ENCODE measurements around the gene PDE4D.

The PDE4D gene

DNA sequence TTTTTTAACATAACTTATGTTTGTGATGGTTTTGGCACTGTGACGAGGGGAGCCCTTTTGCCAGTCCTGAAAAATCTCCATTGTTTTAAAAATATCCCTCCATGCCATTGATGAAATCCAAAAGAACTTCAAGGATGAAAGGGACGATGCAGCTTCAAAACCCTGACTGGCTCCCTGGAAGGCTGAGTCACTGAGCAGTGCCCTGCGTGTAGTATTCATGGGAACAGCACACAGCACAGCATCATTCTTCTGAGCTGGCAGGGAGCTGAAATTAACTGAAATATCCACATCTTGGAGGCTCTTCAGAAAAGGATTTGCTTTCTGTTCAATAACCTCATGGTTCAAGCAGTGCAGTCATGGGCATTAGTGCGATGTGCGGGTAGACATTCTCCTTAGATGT, 29.7 kb downstream of the PDE4D start:
- Mint-ChIP-seq H3K9me3 (no peaks in the 10 kb centered on the region), H3K4me1 (ENCODE audit: low read depth) (no peaks in the 10 kb centered on the region), H3K36me3 (ENCODE audit: low read depth) (no peaks in the 10 kb centered on the region), H3K27me3 (ENCODE audit: low read depth) (no peaks in the 10 kb centered on the region), H3K4me3 (no peak overlapping the region), H3K27ac (no peak overlapping the region)

DNA sequence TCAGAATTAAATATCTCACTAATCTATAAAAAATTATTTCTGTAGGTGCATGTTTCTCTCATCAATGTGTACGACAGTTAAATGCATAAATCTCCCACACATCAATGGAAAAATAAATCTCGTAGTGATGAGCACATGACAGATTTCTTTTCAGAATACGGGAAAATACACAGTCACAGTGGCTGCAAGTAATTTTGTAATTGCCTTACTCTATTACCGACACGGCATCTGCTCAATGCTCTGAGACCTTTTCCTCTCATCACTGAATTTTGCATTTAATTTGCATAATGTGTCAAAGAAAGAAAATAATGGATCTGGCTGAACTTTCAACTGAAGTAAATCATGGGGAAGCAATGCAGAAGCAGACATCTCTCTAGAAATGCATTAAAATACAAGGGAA, 37.2 kb downstream of the PDE4D start:
- no peak overlapping the region for H3K27ac Mint-ChIP-seq
- H3K4me3 Mint-ChIP-seq: no peak overlapping the region
- H3K27me3 Mint-ChIP-seq (ENCODE audit: low read depth): no peaks in the 10 kb centered on the region
- no peaks in the 10 kb centered on the region for H3K4me1 Mint-ChIP-seq (ENCODE audit: low read depth)
- H3K36me3 Mint-ChIP-seq (ENCODE audit: low read depth): no peaks in the 10 kb centered on the region
- no peaks in the 10 kb centered on the region for H3K9me3 Mint-ChIP-seq

DNA sequence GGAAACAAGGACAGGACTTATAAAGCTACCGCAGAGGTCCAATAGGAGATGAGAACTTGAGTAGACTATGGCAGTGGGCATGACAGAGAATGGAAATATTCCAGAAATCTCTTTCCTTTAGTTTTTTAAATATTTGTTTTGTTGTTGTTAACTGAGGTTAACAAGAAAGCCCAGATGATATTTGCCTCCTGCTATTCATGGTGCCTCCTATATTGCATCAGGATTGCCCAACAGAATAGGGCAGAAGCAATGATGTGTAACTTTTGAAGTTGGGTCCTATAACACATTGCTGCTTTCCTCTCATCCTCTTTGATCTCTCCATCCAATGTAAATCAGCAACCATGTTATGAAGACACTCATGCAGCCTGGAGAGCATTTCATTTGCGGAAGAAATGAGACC, 42.8 kb downstream of the PDE4D start:
- H3K36me3 Mint-ChIP-seq (ENCODE audit: low read depth): no peaks in the 10 kb centered on the region
- H3K27ac Mint-ChIP-seq: no peak overlapping the region
- H3K27me3 Mint-ChIP-seq (ENCODE audit: low read depth): no peaks in the 10 kb centered on the region
- no peaks in the 10 kb centered on the region for H3K4me1 Mint-ChIP-seq (ENCODE audit: low read depth)
- H3K4me3 Mint-ChIP-seq: no peak overlapping the region
- no peaks in the 10 kb centered on the region for H3K9me3 Mint-ChIP-seq

DNA sequence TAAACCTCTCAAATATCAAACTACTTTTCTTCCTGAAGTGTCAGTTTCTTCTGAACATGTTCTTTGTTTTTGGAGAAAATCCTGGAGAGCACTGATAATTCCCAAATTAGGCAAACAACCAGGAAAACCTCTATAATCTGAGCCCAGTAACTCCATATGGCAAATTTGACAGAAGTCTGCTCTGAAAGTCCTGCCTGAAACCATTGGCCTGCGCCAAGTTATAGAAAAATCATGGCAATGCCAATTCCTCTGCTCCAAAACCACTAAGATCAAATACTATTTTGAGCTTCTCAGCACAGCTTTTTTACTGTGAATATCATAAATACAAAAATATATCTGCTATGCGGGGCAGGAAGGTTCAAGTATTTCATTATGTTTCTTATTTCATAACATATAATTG, 45.9 kb downstream of the PDE4D start:
- Mint-ChIP-seq H3K9me3 (no peaks in the 10 kb centered on the region), H3K27ac (no peak overlapping the region), H3K4me3 (no peak overlapping the region), H3K36me3 (ENCODE audit: low read depth) (no peaks in the 10 kb centered on the region), H3K4me1 (ENCODE audit: low read depth) (no peaks in the 10 kb centered on the region), H3K27me3 (ENCODE audit: low read depth) (no peaks in the 10 kb centered on the region)

DNA sequence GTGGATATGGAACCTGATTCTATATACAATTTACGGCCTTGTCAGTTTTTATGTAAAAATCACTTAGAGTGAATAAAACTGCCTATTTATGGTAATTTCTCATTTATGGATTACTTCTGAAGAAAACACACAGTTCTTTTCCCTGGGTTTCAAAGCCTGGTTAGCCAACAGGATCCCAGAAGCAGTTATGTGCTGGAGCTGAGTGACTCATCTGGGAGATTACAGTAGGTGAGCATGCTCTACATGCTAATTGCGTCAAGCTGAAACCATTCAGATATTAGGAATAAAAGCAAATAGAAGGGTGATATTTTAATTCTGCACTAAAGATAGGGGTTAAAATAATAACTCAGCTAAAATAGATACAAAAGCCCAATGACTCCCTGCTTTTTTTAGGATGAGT, 47.8 kb downstream of the PDE4D start:
- Mint-ChIP-seq H3K9me3 (no peaks in the 10 kb centered on the region), H3K4me1 (ENCODE audit: low read depth) (no peaks in the 10 kb centered on the region), H3K36me3 (ENCODE audit: low read depth) (no peaks in the 10 kb centered on the region), H3K27ac (no peak overlapping the region), H3K4me3 (no peak overlapping the region), H3K27me3 (ENCODE audit: low read depth) (no peaks in the 10 kb centered on the region)

DNA sequence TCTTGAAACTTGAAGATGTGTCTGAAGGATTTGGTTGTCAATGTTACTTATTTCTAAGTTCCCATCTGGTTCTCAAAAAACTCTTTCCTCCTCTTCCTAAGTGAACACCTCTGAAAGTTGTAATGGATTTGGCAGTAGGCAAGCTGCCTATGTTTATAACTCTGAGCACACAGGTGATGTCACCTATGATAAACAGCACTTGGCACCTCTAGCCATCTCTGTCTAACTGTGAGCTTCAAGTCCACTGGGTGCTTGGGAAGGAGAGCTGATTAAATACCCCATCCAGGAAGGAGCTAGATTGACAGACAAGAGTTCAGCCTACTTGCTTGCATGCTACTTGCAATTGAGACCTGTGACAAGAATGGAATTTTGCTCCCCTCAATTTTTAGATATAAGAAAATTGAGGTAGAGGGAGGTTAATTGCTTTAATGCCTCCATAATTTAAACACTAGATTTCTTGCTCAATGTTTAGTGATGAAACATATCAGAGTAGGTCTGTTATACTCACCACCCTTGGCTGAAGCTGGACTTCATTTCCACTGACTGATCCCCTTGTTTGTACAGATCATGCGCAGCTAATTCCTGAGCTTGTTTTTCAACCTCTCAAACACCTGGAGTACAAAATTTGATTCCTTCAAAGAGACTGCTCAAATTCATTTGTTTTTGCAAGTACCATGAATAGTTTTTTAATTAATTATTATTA, 49.9 kb downstream of the PDE4D start:
- H3K27me3 Mint-ChIP-seq (ENCODE audit: low read depth): no peaks in the 10 kb centered on the region
- no peaks in the 10 kb centered on the region for H3K9me3 Mint-ChIP-seq
- no peaks in the 10 kb centered on the region for H3K4me1 Mint-ChIP-seq (ENCODE audit: low read depth)
- H3K36me3 Mint-ChIP-seq (ENCODE audit: low read depth): no peaks in the 10 kb centered on the region
- H3K27ac Mint-ChIP-seq: no peak overlapping the region
- no peak overlapping the region for H3K4me3 Mint-ChIP-seq

DNA sequence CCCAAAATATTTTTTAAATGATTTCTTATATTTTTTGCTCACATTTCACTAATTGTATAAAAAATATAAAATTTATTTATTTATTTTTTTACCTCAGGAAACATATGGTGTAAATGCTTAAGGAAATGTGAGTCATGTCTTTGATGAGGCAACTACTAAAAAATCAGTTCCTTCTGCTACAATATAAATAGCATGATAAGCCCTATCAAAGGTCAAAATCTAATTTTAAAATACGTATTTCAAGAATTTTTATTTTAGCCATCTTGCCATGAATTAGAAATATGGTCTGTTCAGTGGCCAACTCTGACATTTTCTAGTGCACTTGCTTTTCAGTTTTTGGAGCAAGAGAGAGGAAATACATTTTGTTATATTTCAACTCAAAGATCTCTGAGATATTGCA, 50.5 kb downstream of the PDE4D start:
- Mint-ChIP-seq H3K36me3 (ENCODE audit: low read depth) (no peaks in the 10 kb centered on the region), H3K27ac (no peak overlapping the region), H3K27me3 (ENCODE audit: low read depth) (no peaks in the 10 kb centered on the region), H3K4me1 (ENCODE audit: low read depth) (no peaks in the 10 kb centered on the region), H3K9me3 (no peaks in the 10 kb centered on the region), H3K4me3 (no peak overlapping the region)

DNA sequence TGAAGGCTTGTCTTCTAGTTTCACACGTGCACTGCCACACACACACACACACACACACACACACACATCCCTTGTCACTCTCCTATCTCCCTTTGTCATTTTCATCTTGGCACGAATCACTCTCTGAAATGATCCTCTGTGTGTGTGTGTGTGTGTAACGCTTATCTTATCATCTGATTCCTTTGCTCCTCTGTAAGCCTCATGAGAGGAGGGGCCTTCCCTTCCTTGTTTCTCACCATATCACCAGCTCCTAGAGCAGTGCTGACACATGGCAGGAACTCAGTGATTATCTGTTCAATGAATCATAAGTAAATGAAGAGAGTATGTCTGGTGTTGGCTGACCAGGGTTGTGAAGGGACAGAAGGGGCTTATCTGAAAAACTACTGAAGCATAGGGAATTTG, 53.3 kb downstream of the PDE4D start:
- H3K4me3 Mint-ChIP-seq: no peak overlapping the region

DNA sequence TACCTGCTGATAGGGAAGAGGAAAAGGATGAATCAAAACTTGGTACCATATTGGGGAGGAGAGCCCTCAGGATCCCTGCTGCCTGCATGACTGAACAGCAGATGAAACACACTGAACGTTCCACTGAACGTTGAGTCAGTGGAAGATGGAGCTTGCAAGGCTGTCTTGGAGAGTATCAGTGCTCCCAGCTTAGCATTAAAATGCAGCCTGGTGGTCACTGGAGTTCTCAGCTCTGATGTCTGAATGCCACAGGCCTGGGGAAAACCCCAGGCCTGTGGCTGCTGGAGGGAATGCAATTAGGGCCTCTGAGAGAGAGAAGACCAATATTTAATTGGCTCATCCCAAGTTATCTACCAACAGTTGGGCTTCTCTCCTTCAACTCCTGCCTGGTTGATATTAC, 54.5 kb downstream of the PDE4D start:
- Mint-ChIP-seq H3K36me3 (ENCODE audit: low read depth) (no peaks in the 10 kb centered on the region), H3K27me3 (ENCODE audit: low read depth) (no peaks in the 10 kb centered on the region), H3K27ac (no peak overlapping the region), H3K4me1 (ENCODE audit: low read depth) (no peaks in the 10 kb centered on the region), H3K4me3 (no peak overlapping the region), H3K9me3 (no peaks in the 10 kb centered on the region)

More for the DNA sequence above, 53.3 kb downstream of the PDE4D start:
- H3K36me3 Mint-ChIP-seq (ENCODE audit: low read depth): no peaks in the 10 kb centered on the region
- no peaks in the 10 kb centered on the region for H3K9me3 Mint-ChIP-seq
- no peaks in the 10 kb centered on the region for H3K27me3 Mint-ChIP-seq (ENCODE audit: low read depth)
- no peaks in the 10 kb centered on the region for H3K4me1 Mint-ChIP-seq (ENCODE audit: low read depth)
- no peak overlapping the region for H3K27ac Mint-ChIP-seq

DNA sequence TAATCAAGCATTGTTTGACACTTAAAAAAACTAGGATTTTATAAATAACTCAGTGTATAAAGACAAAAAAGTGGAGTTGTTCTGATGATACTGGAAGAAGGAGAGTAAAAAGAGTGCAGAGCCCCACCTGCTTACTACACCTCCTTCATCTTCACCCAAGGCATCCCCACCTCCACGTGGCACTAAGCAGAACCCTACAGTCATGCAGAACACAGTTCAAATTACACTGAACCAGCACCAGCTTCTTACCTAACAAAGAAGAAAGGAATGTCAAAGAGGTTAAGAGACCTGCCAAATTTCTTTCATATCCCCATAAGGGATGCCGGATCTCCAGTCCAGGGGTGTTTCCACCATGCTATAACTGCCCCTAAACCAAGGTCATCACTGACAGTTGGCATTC, 55.5 kb downstream of the PDE4D start:
- Mint-ChIP-seq H3K4me1 (ENCODE audit: low read depth) (no peaks in the 10 kb centered on the region), H3K27ac (no peak overlapping the region), H3K4me3 (no peak overlapping the region), H3K36me3 (ENCODE audit: low read depth) (no peaks in the 10 kb centered on the region), H3K9me3 (no peaks in the 10 kb centered on the region), H3K27me3 (ENCODE audit: low read depth) (no peaks in the 10 kb centered on the region)

DNA sequence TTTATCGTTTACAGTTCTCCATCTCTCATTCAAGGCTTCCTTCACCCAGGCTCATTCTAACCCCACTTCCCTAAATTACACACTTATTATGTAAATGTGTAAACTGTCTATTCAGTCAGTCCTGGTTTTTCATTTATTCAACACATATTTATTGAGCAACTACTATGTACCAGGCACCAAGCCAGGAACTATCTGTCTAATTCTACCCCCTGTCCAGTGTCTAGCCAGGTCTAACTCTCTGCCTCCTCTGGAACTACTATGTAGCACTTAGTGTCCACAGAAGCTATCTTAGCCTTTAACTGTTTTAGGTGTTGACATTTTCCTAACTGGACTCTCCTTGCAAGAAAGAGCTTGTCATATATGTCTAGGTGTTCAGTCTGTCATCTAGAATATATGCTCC, 56.5 kb downstream of the PDE4D start:
- Mint-ChIP-seq H3K27me3 (ENCODE audit: low read depth) (peaks cover 2% of the 10 kb centered on the region), H3K36me3 (ENCODE audit: low read depth) (no peaks in the 10 kb centered on the region), H3K27ac (no peak overlapping the region), H3K4me3 (no peak overlapping the region), H3K4me1 (ENCODE audit: low read depth) (no peaks in the 10 kb centered on the region), H3K9me3 (no peaks in the 10 kb centered on the region)

DNA sequence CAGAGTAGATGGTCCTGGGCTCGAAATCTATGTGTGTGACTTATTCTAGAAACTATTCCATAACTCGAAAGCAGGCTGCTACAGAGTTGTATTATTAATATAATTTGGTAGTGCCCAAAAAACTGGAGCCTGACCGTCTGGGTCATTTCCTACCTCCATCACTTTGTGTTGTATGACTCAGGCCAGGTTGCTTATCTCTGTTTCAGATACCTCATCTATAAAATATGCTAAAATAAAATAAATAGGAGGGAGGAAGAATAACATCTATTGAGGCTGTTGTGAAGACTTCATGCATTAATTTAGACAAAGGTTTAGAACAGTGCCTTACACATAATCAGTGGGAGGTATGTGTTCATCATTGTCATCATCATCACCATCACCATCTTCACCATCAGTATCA, 57.7 kb downstream of the PDE4D start:
- Mint-ChIP-seq H3K9me3 (no peaks in the 10 kb centered on the region), H3K27me3 (ENCODE audit: low read depth) (peaks cover 8% of the 10 kb centered on the region), H3K27ac (no peak overlapping the region), H3K4me1 (ENCODE audit: low read depth) (no peaks in the 10 kb centered on the region), H3K4me3 (no peak overlapping the region), H3K36me3 (ENCODE audit: low read depth) (no peaks in the 10 kb centered on the region)

DNA sequence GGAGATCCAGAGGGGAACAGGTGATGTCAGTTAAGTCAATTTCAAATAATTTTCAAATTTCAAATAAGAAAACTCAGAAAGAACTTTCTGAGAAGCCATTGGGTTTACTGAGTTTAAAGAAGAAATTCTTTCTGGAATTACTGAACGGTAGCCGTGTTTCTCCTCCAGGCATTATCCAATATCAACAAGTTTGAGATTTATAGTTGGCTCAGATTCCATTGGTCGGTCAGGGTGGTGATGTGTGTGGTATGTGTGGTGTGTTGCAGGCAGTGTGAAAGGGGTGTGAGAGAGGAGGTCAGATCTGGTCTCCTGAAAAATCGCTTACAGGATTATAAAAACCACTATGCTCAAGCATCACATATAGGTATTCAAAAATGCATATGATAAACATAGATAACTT, 60.1 kb downstream of the PDE4D start:
- H3K9me3 Mint-ChIP-seq: no peaks in the 10 kb centered on the region
- H3K4me3 Mint-ChIP-seq: no peak overlapping the region
- no peaks in the 10 kb centered on the region for H3K4me1 Mint-ChIP-seq (ENCODE audit: low read depth)
- H3K36me3 Mint-ChIP-seq (ENCODE audit: low read depth): no peaks in the 10 kb centered on the region
- H3K27me3 Mint-ChIP-seq (ENCODE audit: low read depth): peaks cover 11% of the 10 kb centered on the region
- H3K27ac Mint-ChIP-seq: no peak overlapping the region

DNA sequence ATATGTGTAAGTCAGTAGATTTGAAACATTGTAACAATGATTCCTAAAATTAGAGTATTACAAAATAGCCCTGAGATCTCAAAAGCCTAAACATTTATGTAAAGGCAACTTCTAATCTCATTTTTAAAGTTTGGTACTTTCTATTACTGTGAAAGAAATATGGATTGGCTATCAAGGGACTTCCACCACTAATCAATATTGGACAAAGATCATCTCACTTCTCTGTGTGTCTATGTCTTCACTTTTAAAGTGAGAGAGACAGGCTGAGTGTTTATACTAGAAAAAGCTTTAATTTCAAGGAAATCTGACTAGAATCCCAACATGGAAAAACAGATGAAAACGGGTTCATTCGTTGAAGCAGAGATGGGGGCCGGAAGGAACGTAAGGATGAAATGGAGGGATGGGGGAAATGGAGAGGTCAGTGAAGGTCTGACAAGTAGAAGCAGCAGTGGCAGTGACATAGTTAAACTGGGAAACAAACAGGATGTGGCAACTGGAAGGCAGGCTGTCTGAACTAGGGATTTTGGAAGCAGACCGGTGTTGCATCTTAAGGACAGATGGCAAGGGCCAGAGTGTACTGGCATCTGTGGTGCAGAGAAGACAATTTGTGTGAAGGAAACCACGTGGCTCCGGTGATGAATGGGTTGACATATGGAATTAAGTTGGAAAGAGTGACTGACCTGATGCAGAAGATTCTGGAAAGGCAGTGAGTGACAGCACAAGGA, 60.8 kb downstream of the PDE4D start:
- H3K27me3 Mint-ChIP-seq (ENCODE audit: low read depth): peaks cover 11% of the 10 kb centered on the region
- H3K36me3 Mint-ChIP-seq (ENCODE audit: low read depth): no peaks in the 10 kb centered on the region
- no peak overlapping the region for H3K27ac Mint-ChIP-seq
- H3K4me3 Mint-ChIP-seq: no peak overlapping the region
- H3K4me1 Mint-ChIP-seq (ENCODE audit: low read depth): no peaks in the 10 kb centered on the region
- H3K9me3 Mint-ChIP-seq: no peaks in the 10 kb centered on the region

DNA sequence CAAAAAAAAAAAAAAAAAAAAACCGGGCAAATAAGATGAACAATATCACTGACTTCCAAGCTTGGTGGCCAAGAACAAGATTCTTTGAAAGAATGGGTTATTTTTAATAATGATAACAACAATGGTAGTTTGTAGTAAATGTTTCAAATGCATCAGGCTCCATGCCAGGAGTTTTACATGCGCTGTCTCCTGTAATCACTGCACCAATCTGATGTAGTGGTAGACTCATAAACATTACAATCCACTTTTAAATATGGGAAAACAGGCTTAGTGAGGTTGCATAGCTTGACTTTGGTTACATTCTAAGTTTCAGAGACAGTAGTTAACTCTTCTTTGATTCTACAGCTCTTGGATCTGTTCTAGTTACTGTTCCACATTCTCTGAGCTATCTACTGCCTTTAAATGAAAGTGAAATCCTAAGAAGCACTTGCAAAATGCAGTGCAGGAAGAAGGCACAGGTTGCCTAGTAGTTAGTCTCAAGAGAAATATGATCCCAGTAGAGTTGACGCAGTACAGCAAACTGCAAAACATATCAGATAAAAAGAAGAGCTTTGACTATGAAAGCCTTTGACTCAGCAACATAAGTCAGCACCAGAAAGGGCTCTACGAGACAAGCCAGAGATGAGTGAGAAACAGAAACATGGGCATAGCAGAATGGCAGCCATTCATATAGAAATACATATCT, 62.1 kb downstream of the PDE4D start:
- H3K27me3 Mint-ChIP-seq (ENCODE audit: low read depth): peaks cover 14% of the 10 kb centered on the region
- H3K4me1 Mint-ChIP-seq (ENCODE audit: low read depth): no peaks in the 10 kb centered on the region
- no peaks in the 10 kb centered on the region for H3K9me3 Mint-ChIP-seq
- H3K4me3 Mint-ChIP-seq: no peak overlapping the region
- no peak overlapping the region for H3K27ac Mint-ChIP-seq
- H3K36me3 Mint-ChIP-seq (ENCODE audit: low read depth): no peaks in the 10 kb centered on the region

All from T-helper 1 cell treated with Interleukin-12 subunit alpha and Interleukin-12 subunit beta and Interleukin-4 antibody, amounts not matched to agents 30 μg/mL and 1 μg/mL, for 36 hours (primary cell).